CD4-positive, alpha-beta T cell treated with Interleukin-1 beta for 1 hour (primary cell): ENCODE measurements around the gene HEPH.
"Not testable (repeated sequence)": the region's sequence is repeated elsewhere in the genome, so short reads cannot be mapped to it uniquely, and the experiment has no call there.

ENCODE experiments used
- DNase-seq, 2 donors: peaks; one replicate each; pipeline ENCODE4 v3.0.0-alpha.2; 2020 to 2022

HEPH gene

GRCh38 chrX:66203114-66203513, 39.1 kb downstream of the HEPH start:
- no peak for DNase-seq

- no peak for DNase-seq
These were observed 57.8 kb downstream of the HEPH start for GRCh38 chrX:66221856-66222255.

GRCh38 chrX:66232296-66232695, 68.2 kb downstream of the HEPH start:
- DNase-seq = no peak

- DNase-seq = no peak
These were observed 69.2 kb downstream of the HEPH start for GRCh38 chrX:66233209-66233608.

- not testable (repeated sequence) for DNase-seq
These were observed 69.9 kb downstream of the HEPH start for GRCh38 chrX:66233904-66234303.

GRCh38 chrX:66255359-66255967, 91.4 kb downstream of the HEPH start:
- no peak for DNase-seq

- no peak for DNase-seq
These were observed 98.8 kb downstream of the HEPH start for GRCh38 chrX:66262807-66263206.
